ENCODE measurements around the gene FREM3.
"Not testable (repeated sequence)": the region's sequence is repeated elsewhere in the genome, so short reads cannot be mapped to it uniquely, and the experiment has no call there.

FREM3 gene

DNA sequence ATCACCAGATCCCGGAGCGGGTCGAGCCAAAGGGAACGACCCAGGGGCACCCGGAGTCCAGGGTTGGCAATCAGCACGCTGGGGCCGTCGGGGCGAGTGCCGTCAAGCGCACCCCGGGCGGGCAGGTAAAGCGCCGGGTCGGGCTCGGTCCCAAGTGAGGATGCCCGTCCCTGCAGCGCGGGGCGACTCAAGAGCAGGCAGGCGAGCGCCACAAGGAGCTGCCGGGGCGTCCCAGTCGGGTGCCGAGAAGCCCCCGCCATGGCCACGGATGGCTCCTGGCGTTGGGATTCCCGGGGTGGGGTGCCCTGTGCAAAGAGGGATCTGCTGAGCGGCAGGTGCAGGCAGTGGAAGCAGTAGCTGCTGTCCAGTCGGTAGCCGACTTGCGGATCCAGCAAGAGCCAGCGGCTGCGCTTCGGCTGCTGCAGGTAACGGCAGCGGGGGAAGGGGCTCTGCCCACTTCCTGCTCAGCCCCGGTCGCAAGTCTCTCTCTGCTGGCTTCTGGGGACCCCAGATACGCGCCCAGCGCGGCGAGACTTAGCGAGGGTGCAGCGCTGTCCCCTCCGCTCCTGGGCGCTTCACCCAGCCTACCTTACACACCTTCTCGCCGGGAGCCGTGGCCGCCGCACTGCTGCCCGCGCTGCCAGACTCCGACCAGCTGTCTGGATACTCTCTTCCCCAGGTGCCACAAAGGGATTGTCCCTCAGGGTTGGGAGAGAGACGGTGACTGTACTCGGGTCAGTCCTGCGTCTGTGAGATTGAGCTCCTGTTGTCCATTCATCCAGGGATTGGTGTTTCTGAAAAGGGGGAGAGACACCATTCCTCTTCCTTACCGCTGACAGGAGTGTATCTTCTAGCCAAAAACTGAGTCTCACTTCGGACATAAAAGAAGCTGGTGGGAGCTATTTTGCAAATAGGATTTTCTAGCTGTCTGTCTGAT lies at the start of gene FREM3:
Gene FREM3 (minus strand): TSS at position 260 of the 937 bp plus-strand sequence. CDS start 0 bp downstream, at position 260.
- DNase-seq = no peak

DNA sequence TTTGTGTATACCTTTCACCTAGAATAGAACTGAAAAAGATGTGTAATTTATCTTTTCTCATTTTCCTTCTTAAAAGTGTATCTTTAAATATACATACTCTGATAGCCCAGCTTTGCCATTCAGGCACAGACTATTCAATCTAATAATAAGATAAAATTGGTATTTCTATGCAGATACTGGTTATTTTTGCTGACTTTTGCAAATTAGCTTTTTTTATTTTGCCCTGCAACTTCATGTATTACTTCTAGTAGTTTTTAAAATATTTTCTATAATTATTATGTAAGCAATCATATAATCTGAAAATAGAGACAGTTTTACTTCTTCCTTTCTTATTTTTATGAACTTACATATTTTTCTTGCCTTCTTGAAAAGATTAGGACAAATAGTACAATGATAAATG lies 45.4 kb upstream of the FREM3 start:
- DNase-seq = no peak

DNA sequence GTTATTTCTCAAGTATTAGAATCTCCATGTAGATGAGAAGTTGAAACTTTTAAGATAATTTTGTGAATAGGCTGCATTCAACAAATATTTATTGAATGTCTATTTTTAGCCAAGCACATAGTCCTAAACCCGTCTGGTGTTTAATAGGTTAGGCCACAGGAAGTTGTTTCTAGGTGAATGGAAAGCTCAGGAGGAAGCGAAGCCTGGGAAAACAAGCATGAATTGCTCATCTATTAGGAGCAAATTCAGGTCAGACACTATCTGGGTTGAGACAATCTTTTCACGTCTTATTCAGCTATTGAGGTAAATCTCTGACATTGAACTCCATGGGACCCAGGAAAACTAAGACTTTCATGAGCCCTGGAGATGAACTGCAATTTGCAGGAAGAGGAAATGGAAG lies 43.1 kb upstream of the FREM3 start:
- DNase-seq = no peak

GRCh38 chr4:143742834-143743233 lies 42.4 kb upstream of the FREM3 start:
- DNase-seq = no peak

GRCh38 chr4:143736861-143737260 lies 36.4 kb upstream of the FREM3 start:
- DNase-seq = peak; percentile 2

- not testable (repeated sequence) for DNase-seq
These were observed 35.6 kb upstream of the FREM3 start for GRCh38 chr4:143736061-143736460.

DNA sequence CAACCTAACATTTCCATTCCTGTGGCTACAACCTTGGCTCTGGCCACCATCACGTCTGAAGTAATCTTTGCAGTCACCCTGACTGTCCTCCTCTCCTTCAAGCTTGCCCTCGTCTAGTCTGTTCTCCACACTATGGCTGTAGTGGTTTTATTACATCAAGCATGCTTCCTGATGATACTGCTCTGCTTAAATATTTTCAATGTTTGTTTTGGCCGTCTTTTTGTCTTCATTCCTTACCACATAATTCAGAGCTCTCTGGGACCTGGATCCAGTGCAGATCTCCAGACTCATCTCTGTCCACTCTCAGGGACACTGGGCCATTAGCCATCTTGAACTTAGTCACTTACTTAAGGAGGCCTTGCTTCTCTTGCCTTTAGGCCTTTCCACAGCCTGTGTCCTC lies 27.7 kb upstream of the FREM3 start:
- no peak for DNase-seq

GRCh38 chr4:143726714-143727113 lies 26.2 kb upstream of the FREM3 start:
- no peak for DNase-seq

- DNase-seq = peak; percentile 12
These were observed 20.8 kb upstream of the FREM3 start for GRCh38 chr4:143721317-143721716.

GRCh38 chr4:143718748-143719147 lies 18.3 kb upstream of the FREM3 start:
- not testable (repeated sequence) for DNase-seq

DNA sequence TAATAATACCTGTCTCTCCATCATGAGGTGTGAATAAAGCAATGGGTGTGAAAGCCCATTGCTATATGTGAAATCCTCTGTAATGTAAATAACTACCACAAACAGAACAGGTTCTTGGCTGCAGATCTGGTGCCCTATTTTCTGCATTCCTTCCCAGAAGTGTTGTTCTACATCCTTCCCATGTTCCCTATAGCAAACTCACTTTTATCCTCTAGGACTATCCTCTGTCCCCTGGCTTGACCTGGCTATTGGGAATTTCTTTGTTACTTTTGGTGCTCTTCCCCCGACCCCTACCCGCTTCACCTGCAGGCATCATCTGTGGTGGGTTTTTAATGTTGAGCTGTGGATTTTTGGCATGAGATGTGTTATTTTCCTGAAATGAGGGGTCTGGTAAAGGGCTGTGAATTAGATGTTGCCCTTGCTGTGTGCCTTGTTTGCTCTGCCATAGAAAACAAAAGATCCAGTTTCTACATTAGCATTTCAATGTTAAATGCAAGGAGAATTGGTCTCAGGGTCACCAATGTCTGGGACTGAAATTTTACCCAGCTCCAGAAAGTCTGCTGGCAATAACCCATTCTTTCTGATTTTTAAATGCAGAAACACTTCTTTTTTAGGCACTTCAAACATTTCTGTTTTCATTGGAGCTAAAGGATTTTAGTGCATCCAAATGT lies 13.6 kb upstream of the FREM3 start:
- no peak for DNase-seq

- no peak for DNase-seq
These were observed 13.1 kb upstream of the FREM3 start for GRCh38 chr4:143713553-143713952.

GRCh38 chr4:143712155-143712550 lies 11.7 kb upstream of the FREM3 start:
- no peak for DNase-seq

GRCh38 chr4:143711543-143712154 lies 11.2 kb upstream of the FREM3 start:
- no peak for DNase-seq

DNA sequence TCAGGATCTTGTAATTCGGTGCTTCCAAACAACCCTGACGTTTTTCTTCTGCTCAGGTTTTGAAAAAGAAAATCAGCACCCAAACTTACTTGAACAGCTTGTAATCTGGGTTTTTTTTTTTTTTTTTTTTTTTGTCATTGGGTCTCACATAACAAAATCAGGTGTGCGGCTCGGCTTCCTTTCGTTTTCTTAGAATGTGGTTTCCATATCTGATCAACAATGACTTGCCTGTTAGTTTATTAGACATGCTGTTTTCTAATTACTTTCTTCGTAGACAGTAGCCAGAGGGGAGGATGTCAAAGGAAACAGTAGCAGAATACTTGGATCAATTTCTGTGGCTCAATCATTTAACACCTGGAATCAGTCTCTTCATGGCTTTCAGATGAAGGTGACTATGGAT lies 890 bp upstream of the FREM3 start:
- no peak for DNase-seq

DNA sequence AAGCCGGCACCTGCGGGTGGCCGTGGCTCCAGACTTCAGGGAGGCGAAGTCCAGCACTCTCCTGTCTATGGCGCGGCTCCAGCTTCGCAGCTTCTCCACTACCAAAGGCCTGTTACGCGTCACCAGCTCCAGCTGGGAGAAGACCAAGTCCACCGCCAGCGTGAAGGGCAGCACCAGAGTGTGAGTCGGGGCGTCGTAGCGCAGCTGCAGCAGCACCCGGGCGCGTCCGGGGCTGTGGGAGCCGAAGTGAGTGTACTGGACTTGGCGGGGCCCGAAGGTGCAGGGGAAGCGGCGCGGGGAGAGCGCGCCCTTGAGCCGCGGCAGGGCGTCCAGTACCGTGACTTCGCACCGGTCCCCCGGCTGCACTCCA lies 444 bp downstream of the FREM3 start:
- no peak for DNase-seq

DNA sequence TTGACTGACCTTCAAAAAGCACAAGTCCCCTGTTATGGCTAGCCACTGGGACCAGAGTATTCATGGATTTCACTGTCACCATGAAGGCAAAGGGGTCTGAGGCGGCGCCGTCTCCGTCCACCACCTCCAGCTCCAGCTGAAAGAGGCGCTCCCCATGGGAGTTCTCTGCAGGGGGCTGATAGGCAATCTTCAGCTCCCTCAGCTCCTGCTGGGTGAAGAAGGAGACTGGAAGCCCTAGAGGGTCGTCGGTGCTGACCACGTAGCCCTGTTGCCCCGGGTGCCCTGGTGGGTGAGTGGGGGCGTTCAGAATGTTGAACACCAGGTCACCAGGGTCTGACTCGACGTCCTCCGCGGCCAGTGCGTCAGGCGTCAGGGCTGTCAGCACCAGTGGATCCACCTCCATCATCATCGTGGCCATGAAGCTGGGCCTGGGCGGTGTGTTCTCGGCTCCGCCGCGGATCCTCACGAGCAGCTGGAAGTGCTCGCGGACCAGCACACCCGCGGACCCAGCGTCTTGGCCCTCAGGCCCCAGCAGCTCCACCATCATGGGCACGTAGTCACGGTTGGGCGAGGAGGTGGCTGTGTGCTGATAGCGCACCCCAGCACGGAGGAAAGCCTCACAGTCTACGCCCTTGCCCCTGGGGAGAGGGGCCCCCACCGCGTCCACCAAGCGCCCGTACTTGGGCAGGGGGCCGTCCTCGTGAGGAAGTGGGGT lies 987 bp downstream of the FREM3 start:
- DNase-seq = no peak

DNA sequence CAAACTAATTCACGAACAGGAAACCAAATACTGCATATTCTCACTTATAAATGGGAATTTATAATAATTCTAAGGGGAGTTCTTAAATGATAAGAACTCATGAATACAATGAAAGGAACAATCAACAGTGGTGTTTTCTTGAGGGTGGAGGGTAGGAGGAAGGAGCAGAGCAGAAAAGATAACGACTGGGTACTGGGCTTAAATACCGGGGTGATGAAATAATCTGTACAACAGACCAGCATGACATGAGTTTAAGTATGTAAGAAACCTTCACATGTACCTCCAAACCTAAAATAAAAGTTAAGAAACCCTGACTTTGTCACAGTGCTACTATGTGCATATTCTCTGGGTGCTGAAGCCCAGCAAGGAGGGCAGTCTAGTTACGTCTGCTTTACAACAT lies 6.6 kb downstream of the FREM3 start:
- DNase-seq = no peak

- no peak for DNase-seq
These were observed 8.2 kb downstream of the FREM3 start for GRCh38 chr4:143692241-143692640.

- no peak for DNase-seq
These were observed 21.0 kb downstream of the FREM3 start for GRCh38 chr4:143679434-143679833.

GRCh38 chr4:143673629-143674028 lies 26.8 kb downstream of the FREM3 start:
- not testable (repeated sequence) for DNase-seq

DNA sequence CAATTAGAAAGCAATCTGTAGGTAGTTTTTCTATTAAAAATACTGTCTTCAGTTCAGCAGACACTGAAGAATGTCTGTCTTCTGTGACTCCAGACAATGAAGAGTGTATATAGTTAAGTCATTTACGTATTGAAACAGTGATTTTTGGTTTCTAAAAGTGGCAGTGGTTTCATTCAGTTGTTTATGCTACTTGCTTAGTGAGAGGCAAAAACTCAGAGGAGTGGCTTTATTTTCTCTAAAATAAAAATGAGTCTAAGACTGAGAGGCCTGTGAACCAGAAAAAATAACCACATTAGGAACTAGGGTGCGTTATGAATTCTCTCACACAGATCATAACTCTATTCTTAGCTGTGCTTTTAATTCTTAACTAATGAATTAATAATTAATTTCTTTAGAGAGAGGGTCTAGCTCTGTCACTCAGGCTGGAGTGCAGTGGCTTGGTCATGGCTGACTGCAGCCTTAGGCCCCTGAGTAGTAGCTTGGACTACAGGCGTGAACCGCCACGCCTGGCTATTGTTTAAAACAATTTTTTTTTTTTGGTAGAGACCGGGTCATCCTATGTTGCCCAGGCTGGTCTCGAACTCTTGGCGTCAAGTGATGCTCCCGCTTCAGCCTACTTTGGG lies 31.4 kb downstream of the FREM3 start:
- DNase-seq = no peak

DNA sequence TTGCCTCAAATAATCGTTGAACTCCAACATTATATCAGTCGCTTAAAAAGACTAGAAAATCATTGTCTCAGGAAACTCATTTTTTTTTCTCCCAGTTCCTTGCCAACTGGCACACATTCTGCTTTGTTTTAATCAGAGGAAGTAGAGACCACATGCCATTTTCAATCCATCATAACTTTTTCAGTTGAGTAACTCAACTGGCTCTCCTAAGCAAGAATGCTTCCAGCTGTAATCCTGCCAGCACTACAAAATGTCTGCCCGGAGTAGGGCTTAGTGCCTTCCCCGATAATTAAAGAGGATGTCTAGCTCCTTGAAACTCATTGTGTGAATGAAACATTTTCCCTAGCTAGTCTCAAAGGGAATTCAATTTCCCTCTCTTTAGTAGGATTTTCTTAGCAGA lies 33.0 kb downstream of the FREM3 start:
- DNase-seq = peak; percentile 1
